HG03025 (cell line): Measurements from ENCODE around the gene CD200R1.
"Not testable (repeated sequence)": the region's sequence is repeated elsewhere in the genome, so short reads cannot be mapped to it uniquely, and the experiment has no call there.

Experiments used
- ATAC-seq: cut with Tn5 transposase; IDR thresholded peaks from one replicate; pipeline ENCODE4 v1.9.1; 2021; ENCODE audit warnings: mild to moderate bottlenecking, moderate library complexity; ENCODE audit not compliant: unreplicated experiment, low FRiP score

Gene CD200R1

GRCh38 chr3:112976001-112976400, 1.1 kb upstream of the CD200R1 start:
- ATAC-seq: no peak

- ATAC-seq: peak; percentile 25
Measured at GRCh38 chr3:112974178-112974517, 755 bp downstream of the CD200R1 start.

- peak; percentile 93 for ATAC-seq
Measured at GRCh38 chr3:112973325-112974177, 1.4 kb downstream of the CD200R1 start.

GRCh38 chr3:112972158-112972557, 2.7 kb downstream of the CD200R1 start:
- no peak for ATAC-seq

GRCh38 chr3:112967828-112968227, 7.1 kb downstream of the CD200R1 start:
- ATAC-seq: no peak

GRCh38 chr3:112967425-112967824, 7.5 kb downstream of the CD200R1 start:
- ATAC-seq: no peak

GRCh38 chr3:112966633-112967032, 8.3 kb downstream of the CD200R1 start:
- ATAC-seq: no peak

DNA sequence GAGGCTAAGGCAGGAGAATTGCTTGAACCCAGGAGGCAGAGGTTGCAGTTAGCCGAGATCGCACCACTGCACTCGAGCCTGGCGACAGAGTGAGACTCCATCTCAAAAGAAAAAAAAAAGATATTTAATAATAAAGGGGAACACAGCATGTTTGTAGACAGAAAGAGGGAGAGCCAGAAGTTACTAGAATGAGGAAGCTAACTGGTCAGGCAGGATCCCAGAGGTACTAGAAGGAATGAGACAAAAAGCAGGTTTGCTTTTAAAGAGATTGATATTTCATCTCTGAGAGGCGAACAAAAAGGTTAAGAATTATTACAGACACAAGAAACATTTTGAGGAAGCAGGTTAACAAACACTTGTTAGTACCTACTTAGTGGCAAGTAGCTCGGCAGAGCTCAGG, 9.2 kb downstream of the CD200R1 start:
- ATAC-seq: no peak

GRCh38 chr3:112963683-112964082, 11.2 kb downstream of the CD200R1 start:
- ATAC-seq: no peak

- no peak for ATAC-seq
Measured at GRCh38 chr3:112958811-112959560, 15.9 kb downstream of the CD200R1 start.

GRCh38 chr3:112956351-112956750, 18.6 kb downstream of the CD200R1 start:
- ATAC-seq: no peak

- ATAC-seq: no peak
Measured at GRCh38 chr3:112948346-112948838, 26.5 kb downstream of the CD200R1 start.

DNA sequence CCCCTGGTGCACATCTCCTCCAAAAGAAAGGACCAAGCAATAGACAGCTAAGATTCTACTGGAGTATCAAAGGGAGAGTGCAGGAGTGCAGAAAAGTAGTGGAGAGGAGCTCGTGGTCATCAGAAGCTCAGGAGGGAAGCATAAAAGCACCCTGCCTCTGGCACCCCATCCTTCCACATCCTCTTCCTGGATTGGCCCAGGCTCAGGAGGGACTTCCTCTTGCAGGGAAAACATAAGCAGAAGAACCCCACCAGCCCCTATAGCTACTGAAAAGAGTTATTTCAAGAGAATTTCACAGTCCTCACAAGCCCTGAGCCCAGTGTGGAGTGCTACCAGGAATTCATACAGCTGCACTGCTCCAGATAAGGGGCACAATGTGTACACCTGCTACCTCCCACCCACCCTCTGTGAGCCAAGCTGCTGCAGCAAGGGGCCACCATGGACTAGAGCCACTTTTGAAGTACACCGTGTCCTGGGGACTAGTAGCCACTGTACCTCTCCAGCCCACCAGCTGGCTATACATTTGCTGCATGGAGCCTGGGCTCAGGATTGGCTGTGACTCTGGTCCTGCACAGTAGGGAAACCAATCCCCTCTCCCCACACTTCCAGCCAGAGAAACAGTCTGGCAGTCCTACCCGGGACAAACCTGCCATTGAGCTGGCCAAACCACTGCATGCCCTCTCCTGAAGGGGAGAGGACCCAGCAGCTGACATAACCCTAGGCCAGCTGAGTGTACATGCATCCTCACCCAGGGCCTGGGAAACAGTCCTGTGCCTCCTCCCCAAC, 43.0 kb downstream of the CD200R1 start:
- ATAC-seq: no peak

DNA sequence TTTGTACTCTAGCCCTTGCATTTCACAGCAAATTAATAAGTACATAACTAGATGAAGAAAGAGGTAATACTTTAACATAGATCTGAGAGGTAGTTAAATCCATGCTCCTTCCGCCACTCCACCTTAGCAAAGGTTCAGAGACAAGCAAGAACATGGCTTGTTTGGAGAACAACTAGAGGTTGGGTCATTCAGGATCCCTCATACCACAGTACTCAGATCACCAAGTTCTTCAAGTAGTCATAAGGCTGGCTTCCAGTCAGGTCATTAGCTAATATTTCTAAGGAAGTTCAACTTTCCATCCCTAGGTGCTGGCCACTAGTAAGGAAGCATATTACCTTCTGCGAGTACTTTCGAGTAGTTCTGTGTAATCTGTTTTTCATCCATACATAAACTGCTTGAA, 44.1 kb downstream of the CD200R1 start:
- ATAC-seq: no peak

DNA sequence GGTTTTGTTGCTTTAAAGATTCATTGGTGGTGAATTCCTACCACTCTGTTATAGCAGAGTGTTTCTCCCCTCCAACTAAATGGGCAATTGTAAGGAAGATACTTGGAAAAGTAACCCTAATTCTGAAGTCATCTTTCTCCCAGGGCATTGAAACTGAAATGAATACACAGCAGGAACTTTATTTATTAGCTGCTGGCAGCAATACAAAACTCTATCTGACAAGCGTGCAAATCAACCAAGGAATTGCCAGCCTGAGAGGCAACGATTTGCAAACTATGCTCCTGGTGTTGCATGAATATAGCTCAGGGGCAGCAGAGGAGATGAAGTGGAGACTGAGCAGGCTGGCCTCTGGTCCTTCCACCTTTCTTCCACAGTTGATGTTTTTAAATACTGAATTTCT, 48.9 kb downstream of the CD200R1 start:
- ATAC-seq: no peak

DNA sequence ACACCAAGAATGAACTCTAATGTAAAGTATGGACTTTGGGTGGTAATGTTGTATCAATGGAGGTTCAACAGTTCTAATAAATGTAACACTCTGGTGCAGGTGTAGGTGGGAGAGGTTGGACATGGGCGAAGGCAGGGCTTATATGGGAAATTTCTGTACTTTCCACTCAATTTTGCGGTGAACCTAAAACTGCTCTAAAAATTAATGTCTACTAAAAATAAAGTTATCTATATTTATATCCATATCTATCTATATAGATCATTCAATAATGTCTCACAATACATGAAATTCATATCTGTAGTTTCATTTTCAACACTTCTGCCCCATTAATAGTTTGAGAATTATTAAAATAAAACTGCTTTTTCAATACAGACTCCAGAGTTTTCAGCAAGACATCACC, 49.3 kb downstream of the CD200R1 start:
- ATAC-seq: no peak

DNA sequence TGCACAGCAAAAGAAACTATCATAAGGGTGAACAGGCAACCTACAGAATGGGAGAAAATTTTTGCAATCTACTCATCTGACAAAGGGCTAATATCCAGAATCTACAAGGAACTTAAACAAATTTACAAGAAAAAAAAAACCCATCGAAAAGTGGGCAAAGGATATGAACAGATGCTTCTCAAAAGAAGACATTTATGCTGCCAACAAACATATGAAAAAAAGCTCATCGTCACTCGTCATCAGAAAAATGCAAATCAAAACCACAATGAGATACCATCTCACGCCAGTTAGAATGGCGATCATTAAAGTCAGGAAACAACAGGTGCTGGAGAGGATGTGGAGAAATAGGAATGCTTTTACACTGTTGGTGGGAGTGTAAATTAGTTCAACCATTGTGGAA, 55.4 kb downstream of the CD200R1 start:
- ATAC-seq: not testable (repeated sequence)

- peak; percentile 90 for ATAC-seq
Measured at GRCh38 chr3:112908252-112908651, 66.7 kb downstream of the CD200R1 start.

DNA sequence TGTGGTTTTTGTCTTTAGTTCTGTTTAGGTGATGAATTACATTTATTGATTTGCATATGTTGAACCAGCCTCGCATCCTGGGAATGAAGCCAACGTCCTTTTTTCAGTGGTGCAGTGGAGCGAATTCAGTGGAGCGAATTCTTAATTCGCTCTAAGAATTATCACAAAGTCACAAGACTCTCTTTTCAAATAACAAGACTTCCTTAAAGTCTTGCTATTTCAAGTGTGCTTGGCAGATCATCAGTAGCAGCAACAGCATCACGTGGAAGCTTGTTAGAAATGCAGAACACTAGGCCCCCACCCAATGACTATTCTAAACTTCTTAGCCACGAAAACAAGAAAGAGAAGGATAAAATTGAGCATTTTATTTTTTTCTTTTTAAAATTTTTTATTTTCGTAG, 70.1 kb downstream of the CD200R1 start:
- ATAC-seq: no peak

DNA sequence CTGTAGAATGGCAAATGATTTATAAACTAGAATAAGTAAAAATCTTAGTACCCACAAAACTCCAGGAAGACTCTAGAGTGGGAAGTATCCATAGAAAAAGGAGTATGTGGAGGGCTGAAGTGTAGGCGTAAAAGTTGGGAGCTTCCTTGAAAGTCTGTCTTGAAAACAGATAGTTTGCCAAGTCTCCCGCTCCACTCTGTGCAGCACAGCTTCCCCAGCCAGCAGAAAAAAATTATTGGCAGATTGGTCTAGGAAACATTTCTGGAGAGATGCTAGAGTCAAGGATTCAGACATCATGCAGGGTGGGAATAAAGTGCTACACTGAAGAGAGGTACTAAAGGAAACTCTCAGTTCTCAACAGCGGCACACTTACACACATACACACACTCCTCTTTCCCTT, 74.8 kb downstream of the CD200R1 start:
- no peak for ATAC-seq

DNA sequence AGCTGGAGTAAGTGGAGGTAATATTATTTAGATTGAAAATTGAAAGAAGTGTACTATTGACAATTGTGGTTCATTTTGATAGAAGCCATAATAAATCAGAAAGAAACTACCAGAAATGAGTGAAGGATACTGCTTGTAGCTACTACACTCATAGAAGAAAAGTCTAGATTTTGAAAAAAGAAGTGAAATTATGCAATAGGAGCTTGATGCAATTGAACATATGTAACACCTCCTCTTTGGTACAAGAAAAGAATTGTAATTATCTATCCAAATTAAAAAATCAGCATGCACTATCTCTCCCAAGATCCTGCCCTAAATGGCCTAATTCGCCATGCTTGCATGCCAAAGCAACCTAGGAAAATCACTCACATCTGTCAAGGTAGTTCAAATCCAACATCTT, 77.1 kb downstream of the CD200R1 start:
- no peak for ATAC-seq
